H1 (cell line): ENCODE results near the gene GFOD1. TPM values are rescaled to one million over a fixed set of nuclear protein-coding genes. Genes with fewer than 3 reads are reported as not detected.

Experiments
- CTCF ChIA-PET: fragments of 300-600 bp; sonication (Branson Sonifier 250); formaldehyde crosslinking; loops from one replicate; lab custom pipeline; 2021; ENCODE audit not compliant: partially characterized antibody; lab: Charles Lee
- POLR2A ChIA-PET: fragments of 300-600 bp; sonication (Branson Sonifier 250); formaldehyde crosslinking; loops from one replicate; lab custom pipeline; 2021; ENCODE audit warnings: inconsistent platforms; ENCODE audit not compliant: partially characterized antibody; lab: Charles Lee
- DNase-seq, 2 experiments: peaks; one replicate each; pipeline versions ENCODE4 v3.0.0 to v3.0.0-alpha.2; 2010 to 2022; ENCODE audit warnings: low spot score in 2 of 2, low read depth in 1 of 2, mixed read lengths in 1 of 2
- FAIRE-seq: peaks from 2 replicates; lab custom pipeline; 2011; peaks lifted over from hg19 to GRCh38; lab: Jason Lieb, UNC
- H2AFZ ChIP-seq: 2 replicates; pipeline ENCODE4 v1.8.1; 2012; ENCODE audit warnings: low read length, inconsistent platforms
- H2AK5ac ChIP-seq: 2 replicates; pipeline ENCODE4 v1.6.1; 2013; ENCODE audit warnings: low read depth, low read length
- H2BK120ac ChIP-seq: replicated peaks from 2 replicates; pipeline ENCODE3; 2013; ENCODE audit warnings: low read depth, low read length, inconsistent platforms
- H2BK12ac ChIP-seq: 2 replicates; pipeline ENCODE4 v1.6.1; 2013; ENCODE audit warnings: low read depth, low read length
- H2BK15ac ChIP-seq: 2 replicates; pipeline ENCODE4 v1.6.1; 2013; ENCODE audit warnings: low read length
- H2BK20ac ChIP-seq: 2 replicates; pipeline ENCODE4 v1.6.1; 2013; ENCODE audit warnings: low read length
- H2BK5ac ChIP-seq: 2 replicates; pipeline ENCODE4 v1.6.1; 2013; ENCODE audit warnings: low read depth, low read length
- H3K14ac ChIP-seq: 2 replicates; pipeline ENCODE4 v1.6.1; 2013; ENCODE audit warnings: inconsistent platforms; ENCODE audit not compliant: insufficient read length
- H3K18ac ChIP-seq: 2 replicates; pipeline ENCODE4 v1.6.1; 2013; ENCODE audit warnings: low read length; ENCODE audit errors: extremely low read depth
- H3K23ac ChIP-seq: 2 replicates; pipeline ENCODE4 v1.6.1; 2013; ENCODE audit warnings: inconsistent platforms; ENCODE audit not compliant: insufficient read length
- H3K23me2 ChIP-seq: 2 replicates; pipeline ENCODE4 v1.6.1; 2013; ENCODE audit warnings: low read depth, low read length
- H3K27ac ChIP-seq: 2 replicates; pipeline ENCODE4 v1.6.1; 2011; ENCODE audit warnings: low read depth, low read length, inconsistent platforms
- H3K27me3 ChIP-seq, 4 experiments: replicated peaks in 1 of 4; 1 replicate in 1 of 4; 2 replicates in 3 of 4; pipeline versions ENCODE4 v1.6.1 to v1.8.1; 2011 to 2013; ENCODE audit warnings: low read length in 3 of 4, mild to moderate bottlenecking in 3 of 4, inconsistent platforms in 2 of 4, mixed read lengths in 2 of 4, moderate library complexity in 1 of 4; ENCODE audit not compliant: control insufficient read depth in 3 of 4, insufficient read depth in 3 of 4; ENCODE audit errors: extremely low read depth in 1 of 4
- H3K36me3 ChIP-seq, 4 experiments: 2 replicates each; pipeline versions ENCODE4 v1.6.1 to v1.8.1; 2011 to 2013; ENCODE audit warnings: mild to moderate bottlenecking in 4 of 4, low read length in 3 of 4, moderate library complexity in 2 of 4, control low read depth in 1 of 4, inconsistent platforms in 1 of 4; ENCODE audit not compliant: insufficient read depth in 4 of 4, control insufficient read depth in 2 of 4
- H3K4ac ChIP-seq: replicated peaks from 2 replicates; pipeline ENCODE3; 2013; ENCODE audit warnings: low read length, low read depth, mixed read lengths, inconsistent platforms; ENCODE audit not compliant: insufficient read length
- H3K4me1 ChIP-seq, 4 experiments: replicated peaks in 1 of 4; 1 replicate in 1 of 4; 2 replicates in 3 of 4; pipeline versions ENCODE4 v1.6.1 to v1.8.1; 2011 to 2013; ENCODE audit warnings: low read length in 3 of 4, inconsistent platforms in 2 of 4, mixed read lengths in 1 of 4; ENCODE audit not compliant: insufficient read depth in 4 of 4, control insufficient read depth in 3 of 4
- H3K4me2 ChIP-seq, 2 experiments: 2 replicates each; pipeline versions ENCODE4 v1.6.1 to v1.8.1; 2011 to 2013; ENCODE audit warnings: low read depth in 2 of 2, low read length in 2 of 2, control low read depth in 1 of 2, inconsistent platforms in 1 of 2, mild to moderate bottlenecking in 1 of 2; ENCODE audit not compliant: insufficient read depth in 1 of 2
- H3K4me3 ChIP-seq, 4 experiments: fragments of 200-600, 300-600 bp in 1 of 4; sonication (generic), shearing (Covaris generic), sonication (Bioruptor Twin) in 1 of 4; 2 replicates each; pipeline versions ENCODE4 v1.5.1 to v1.8.1; 2011 to 2016; ENCODE audit warnings: low read length in 4 of 4, low read depth in 3 of 4, control low read depth in 2 of 4, inconsistent platforms in 2 of 4, mild to moderate bottlenecking in 2 of 4, mixed read lengths in 1 of 4, moderate library complexity in 1 of 4; ENCODE audit not compliant: insufficient read depth in 2 of 4; ENCODE audit errors: extremely low read depth in 1 of 4
- H3K56ac ChIP-seq: replicated peaks from 2 replicates; pipeline ENCODE3; 2013; ENCODE audit warnings: low read depth, mild to moderate bottlenecking, mixed read lengths, low read length, inconsistent platforms; ENCODE audit not compliant: insufficient read length
- H3K79me1 ChIP-seq: 2 replicates; pipeline ENCODE4 v1.6.1; 2013; ENCODE audit warnings: low read depth, low read length, control low read depth
- H3K79me2 ChIP-seq, 2 experiments: 2 replicates each; pipeline versions ENCODE4 v1.6.1 to v1.8.1; 2012 to 2013; ENCODE audit warnings: low read length in 2 of 2, mild to moderate bottlenecking in 2 of 2, inconsistent platforms in 1 of 2; ENCODE audit not compliant: insufficient read depth in 2 of 2, control insufficient read depth in 1 of 2
- H3K9ac ChIP-seq, 4 experiments: replicated peaks in 1 of 4; 1 replicate in 1 of 4; 2 replicates in 3 of 4; pipeline versions ENCODE4 v1.6.1 to v1.8.1; 2011 to 2013; ENCODE audit warnings: low read depth in 3 of 4, low read length in 3 of 4, control low read depth in 2 of 4, mild to moderate bottlenecking in 2 of 4, moderate library complexity in 2 of 4, inconsistent platforms in 1 of 4; ENCODE audit errors: extremely low read depth in 1 of 4
- H3K9me3 ChIP-seq, 2 experiments: 2 replicates each; pipeline versions ENCODE4 v1.6.1 to v1.8.1; 2012 to 2013; ENCODE audit warnings: mild to moderate bottlenecking in 2 of 2, moderate library complexity in 2 of 2, control low read depth in 1 of 2, inconsistent platforms in 1 of 2, low read depth in 1 of 2, low read length in 1 of 2, mixed read lengths in 1 of 2; ENCODE audit not compliant: insufficient read depth in 2 of 2
- H4K20me1 ChIP-seq, 2 experiments: replicated peaks in 1 of 2; 2 replicates each; pipeline versions ENCODE3 to v1.8.1; 2011 to 2013; ENCODE audit warnings: inconsistent platforms in 2 of 2, low read length in 2 of 2, mild to moderate bottlenecking in 1 of 2; ENCODE audit not compliant: insufficient read depth in 2 of 2, control insufficient read depth in 1 of 2
- H4K5ac ChIP-seq: 2 replicates; pipeline ENCODE4 v1.6.1; 2013; ENCODE audit warnings: low read length, low read depth, mixed read lengths, inconsistent platforms; ENCODE audit not compliant: insufficient read length
- H4K8ac ChIP-seq: 2 replicates; pipeline ENCODE4 v1.8.0; 2013; ENCODE audit warnings: mild to moderate bottlenecking, moderate library complexity, low read length, inconsistent platforms; ENCODE audit not compliant: insufficient read depth; ENCODE audit errors: extremely low read depth
- H4K91ac ChIP-seq: replicated peaks from 2 replicates; pipeline ENCODE3; 2013; ENCODE audit warnings: low read length, mixed read lengths, inconsistent platforms; ENCODE audit not compliant: insufficient read length
- BCL11A ChIP-seq, 2 experiments: IDR thresholded peaks; one replicate each; pipeline ENCODE4 v1.6.1; 2011; ENCODE audit warnings: low read depth in 2 of 2, low read length in 2 of 2, mild to moderate bottlenecking in 2 of 2
- CREB1 ChIP-seq: IDR thresholded peaks from 2 replicates; pipeline ENCODE4 v1.6.1; 2012; ENCODE audit warnings: inconsistent platforms
- EGR1 ChIP-seq: IDR thresholded peaks from 2 replicates; pipeline ENCODE4 v1.6.1; 2011; ENCODE audit warnings: low read depth, low read length, borderline replicate concordance
- EZH2 ChIP-seq: fragments of 200-600 bp; sonication (generic); IDR thresholded peaks from 2 replicates; pipeline ENCODE4 v1.7.1; 2012; ENCODE audit warnings: low read depth, mild to moderate bottlenecking, moderate library complexity, low read length, inconsistent platforms; ENCODE audit not compliant: severe bottlenecking
- HDAC2 ChIP-seq, 2 experiments: fragments of 300-600 bp in 1 of 2; sonication (generic) in 1 of 2; IDR thresholded peaks; 2 replicates each; pipeline ENCODE4 v1.6.1; 2011 to 2012; ENCODE audit warnings: low read depth in 2 of 2, low read length in 2 of 2, mild to moderate bottlenecking in 2 of 2, moderate library complexity in 2 of 2, borderline replicate concordance in 1 of 2, inconsistent platforms in 1 of 2
- MAFK ChIP-seq: IDR thresholded peaks from 2 replicates; pipeline ENCODE4 v1.6.1; 2012; ENCODE audit warnings: low read depth, mild to moderate bottlenecking, improper control_type of control experiment, low read length
- NANOG ChIP-seq: IDR thresholded peaks from 2 replicates; pipeline ENCODE4 v1.6.1; 2011; ENCODE audit warnings: low read length, low read depth, mild to moderate bottlenecking, inconsistent platforms; ENCODE audit not compliant: insufficient read depth, poor library complexity, severe bottlenecking
- RXRA ChIP-seq: IDR thresholded peaks from 2 replicates; pipeline ENCODE4 v1.6.1; 2011; ENCODE audit warnings: low read depth, mild to moderate bottlenecking, low read length, moderate library complexity; ENCODE audit not compliant: insufficient read depth
- SIX5 ChIP-seq: IDR thresholded peaks from 2 replicates; pipeline ENCODE4 v1.6.1; 2011; ENCODE audit warnings: mild to moderate bottlenecking, low read depth, low read length
- SP4 ChIP-seq: IDR thresholded peaks from 2 replicates; pipeline ENCODE4 v1.6.1; 2012; ENCODE audit warnings: low read length, inconsistent platforms
- SRF ChIP-seq: IDR thresholded peaks from 2 replicates; pipeline ENCODE4 v1.6.1; 2011; ENCODE audit warnings: mild to moderate bottlenecking, low read depth, low read length, moderate library complexity
- TEAD4 ChIP-seq: IDR thresholded peaks from 2 replicates; pipeline ENCODE4 v1.6.1; 2012; ENCODE audit warnings: low read depth, low read length, inconsistent platforms, mixed read lengths
- ZNF274 ChIP-seq: IDR thresholded peaks from 2 replicates; pipeline ENCODE4 v1.7.0; 2012; ENCODE audit warnings: low read length, borderline replicate concordance; ENCODE audit errors: extremely low read depth
- WGBS, 2 experiments: shearing (Covaris generic) in 1 of 2; methylation state at CpG; one replicate each; pipeline versions ENCODE4 v1.1.6 to v1.1.7; 2013 to 2015; ENCODE audit warnings: low lambda C conversion rate in 2 of 2, mixed read lengths in 2 of 2, inconsistent platforms in 1 of 2, low coverage in 1 of 2, missing lambda C conversion rate in 1 of 2; ENCODE audit not compliant: insufficient replicate concordance in 2 of 2, insufficient coverage in 1 of 2, insufficient read length in 1 of 2; ENCODE audit errors: extremely low coverage in 1 of 2, missing lambda C conversion rate in 1 of 2; 5-methylcytosine and 5-hydroxymethylcytosine counted together
- polyA plus RNA-seq, 7 experiments: library from polyadenylated mRNA; depleted of rRNA in 3 of 7; stranded (reverse) in 5 of 7; unstranded in 2 of 7; fragments of >200 nt in 5 of 7; fragments of 200-250 nt in 2 of 7; gene quantifications; 1 replicate in 5 of 7; 2 replicates in 1 of 7; 4 replicates in 1 of 7; pipeline versions ENCODE4 v1.2.1 to v1.2.3, GENCODE V29; 2011 to 2013; ENCODE audit warnings: missing spikeins in 2 of 7, mixed read lengths in 2 of 7
- total RNA-seq: library from RNA; stranded (reverse); fragmentation: NEBNext Ultra II Directional; extraction: Animal tissue kit (Norgen Biotek cat#: 25700); gene quantifications from 2 replicates; pipeline ENCODE4 v1.2.1, GENCODE V29; 2021

GFOD1 gene
- total and polyA plus RNA-seq, 2 of the 8 experiments (the other 6 are each of a cell fraction or from before 2014, with no cell fraction given), result 2.5 to 8.8 TPM

GRCh38 chr6:13413900-13414555 is 73.4 kb downstream of the GFOD1 start:
- Histone ChIP-seq H2BK120ac (no peak overlapping the region), H3K36me3 (no peaks in the 10 kb centered on the region), H4K5ac (no peak overlapping the region), H4K8ac (no peak overlapping the region), H3K9me3 (no peaks in the 10 kb centered on the region), H2BK20ac (no peak overlapping the region), H2AFZ (no peak overlapping the region), H3K9ac (no peak overlapping the region), H3K4ac (no peak overlapping the region), H3K4me1 (peaks cover 0 to 9% (median 3%) of the 10 kb centered on the region in 4 experiments; a peak in 4 of 7 replicates), H3K27me3 (no peaks in the 10 kb centered on the region), H3K23ac (no peak overlapping the region), H3K23me2 (no peaks in the 10 kb centered on the region; the same call in 1 of the 2 replicates), H2BK12ac (0 out of 2 replicates have a peak overlapping the region, but pooled peaks have one; percentile 30), H3K4me3 (no peak overlapping the region), H2BK5ac (no peak overlapping the region), H3K79me1 (no peaks in the 10 kb centered on the region; the same call in 1 of the 2 replicates), H3K27ac (no peak overlapping the region), H3K4me2 (no peak overlapping the region), H2AK5ac (no peak overlapping the region), H3K14ac (no peak overlapping the region), H4K91ac (peak overlapping the region; percentile 13), H4K20me1 (no peaks in the 10 kb centered on the region), H3K18ac (no peak overlapping the region), H3K79me2 (no peaks in the 10 kb centered on the region), H3K56ac (no peak overlapping the region), H2BK15ac (no peak overlapping the region)
- FAIRE-seq (no peak), DNase-seq (no peak)
- ChIA-PET POLR2A (interaction anchor here (1.0 to 2.0 kb wide), 3 partner anchors 9 to 201 kb away, joined by 3 to 5 read pairs (median 3); partner anchors contain the start of gene NOL7), CTCF (interaction anchor here (0.9 to 3.5 kb wide), 4 partner anchors 8 to 75 kb away, joined by 3 to 12 read pairs (median 4); no protein-coding TSS in a partner anchor)
- 81% methylated on average over 7 of the region's 7 CpGs; no CpG with 5 or more reads in 1 of the 2 experiments for WGBS, 2 experiments
- TF ChIP-seq EZH2 (no peak), SIX5 (no peak), BCL11A (IDR thresholded peaks at IDR 0.05; ENCODE audit: low read depth in 2 of 2, low read length in 2 of 2) (no peak), EGR1 (no peak), HDAC2 (IDR thresholded peaks at IDR 0.05; ENCODE audit: borderline replicate concordance in 1 of 2, low read depth in 2 of 2, low read length in 2 of 2) (no peak), SP4 (no peak), NANOG (no peak), MAFK (no peak), SRF (no peak), CREB1 (no peak), ZNF274 (no peak), TEAD4 (no peak), RXRA (no peak)
